NCI-H146 treated with DMSO at 0.1 percent for 48 hours (cell line): ENCODE results near the gene RBP2.
"Not testable (repeated sequence)": the region's sequence is repeated elsewhere in the genome, so short reads cannot be mapped to it uniquely, and the experiment has no call there.

Experiments
- DNase-seq: peaks from one replicate; lab custom pipeline; 2025; ENCODE audit not compliant: unreplicated experiment; lab: John Stamatoyannopoulos, UW

RBP2 gene

DNA sequence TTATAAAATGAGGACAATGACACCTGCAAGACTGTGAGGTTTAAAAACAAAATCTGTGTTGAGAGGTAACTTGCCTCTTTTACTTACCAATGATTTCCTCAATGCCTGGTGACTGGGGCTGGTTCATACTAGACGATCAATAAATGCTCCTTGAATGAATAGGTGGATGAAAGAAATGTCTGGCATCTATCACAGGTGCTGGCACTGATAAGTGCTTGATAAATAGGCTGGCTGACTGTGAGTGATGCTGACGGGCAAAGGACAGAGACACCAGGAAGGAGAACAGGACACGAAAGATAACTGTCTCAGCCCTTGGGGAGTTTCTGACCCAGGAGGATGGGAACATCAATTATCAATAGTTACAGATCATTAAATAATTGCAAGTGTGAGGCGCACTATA, 31.9 kb downstream of the RBP2 start:
- DNase-seq = peak; percentile 63

DNA sequence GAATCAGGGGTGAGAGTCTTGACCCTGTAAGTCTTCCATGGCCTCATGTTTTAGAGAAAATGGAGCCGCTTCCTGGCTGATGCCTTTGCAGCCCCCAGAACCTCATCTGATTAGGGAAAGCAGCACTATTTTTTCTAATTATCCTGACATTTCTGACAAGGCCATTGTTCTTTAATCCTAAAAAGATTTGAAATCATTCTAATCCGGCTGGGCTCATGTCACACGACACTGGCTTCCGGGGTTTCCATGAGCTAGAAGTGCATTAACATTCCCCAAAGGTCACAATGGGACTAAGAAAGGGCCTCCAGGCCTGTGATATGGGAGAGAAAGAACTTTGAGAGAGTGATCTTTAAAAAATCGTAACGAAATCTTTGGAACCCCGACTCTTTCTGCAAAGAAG, 33.1 kb downstream of the RBP2 start:
- DNase-seq = no peak

DNA sequence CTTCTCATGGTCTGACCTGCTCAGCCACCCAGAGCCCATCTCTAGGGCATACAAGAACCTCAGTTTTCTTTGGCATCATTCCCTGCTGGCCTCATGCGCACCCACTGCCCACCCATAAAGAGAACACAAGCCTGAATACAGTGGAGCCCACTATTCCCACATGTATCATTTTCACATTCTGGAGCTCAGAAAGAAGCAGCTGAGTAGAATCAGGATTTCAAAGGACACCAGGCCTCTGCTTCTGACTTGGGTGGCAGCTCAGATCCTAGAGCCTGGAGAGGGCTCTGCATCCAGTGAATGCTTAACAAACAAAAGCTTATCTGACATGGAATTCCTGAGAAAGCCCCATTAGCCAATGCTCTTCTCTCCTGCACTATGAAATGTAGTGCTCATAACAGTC, 34.7 kb downstream of the RBP2 start:
- no peak for DNase-seq

DNA sequence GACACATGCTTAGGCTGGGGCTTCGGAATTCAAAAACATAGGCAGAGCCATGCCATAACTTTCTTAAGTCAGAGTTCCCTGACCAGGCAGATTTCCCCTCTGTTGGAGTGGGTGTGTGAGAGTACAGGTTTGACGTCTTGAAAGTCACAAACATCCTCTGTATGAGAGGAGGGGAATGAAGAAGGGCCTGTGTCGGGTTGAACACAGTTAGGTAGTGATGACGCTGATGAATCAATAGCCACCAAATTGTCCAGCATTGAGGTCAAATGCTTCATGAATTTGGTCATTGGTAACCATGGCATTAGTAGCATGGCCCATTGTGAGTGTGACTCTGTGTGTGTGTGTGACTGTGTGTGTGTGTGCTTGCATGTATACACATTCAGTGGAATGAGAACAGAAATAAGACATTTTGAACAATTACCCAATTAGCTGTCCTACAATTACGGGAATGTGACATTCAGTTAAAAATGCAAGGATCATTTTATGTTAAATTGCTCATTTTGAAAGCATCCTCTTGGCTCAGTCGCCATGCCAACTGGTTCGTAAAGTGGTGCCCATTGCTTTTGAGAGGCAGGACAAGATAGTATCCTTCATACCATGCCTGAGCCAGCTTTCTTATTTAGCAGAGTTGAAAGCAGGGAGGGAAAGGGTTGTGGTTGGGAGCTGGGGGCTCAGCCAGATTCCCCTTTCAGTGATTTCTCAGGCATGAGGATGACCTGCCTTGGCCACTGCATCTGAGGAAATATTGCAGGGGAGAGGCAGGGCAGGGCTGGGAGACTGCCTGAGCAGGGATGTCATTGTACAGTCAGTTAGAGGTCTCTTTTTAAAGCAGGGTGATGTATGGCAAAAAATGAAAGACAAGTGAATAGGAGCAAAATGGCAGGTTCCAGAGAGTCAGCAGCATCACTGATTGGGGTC, 35.4 kb downstream of the RBP2 start:
- DNase-seq = no peak

DNA sequence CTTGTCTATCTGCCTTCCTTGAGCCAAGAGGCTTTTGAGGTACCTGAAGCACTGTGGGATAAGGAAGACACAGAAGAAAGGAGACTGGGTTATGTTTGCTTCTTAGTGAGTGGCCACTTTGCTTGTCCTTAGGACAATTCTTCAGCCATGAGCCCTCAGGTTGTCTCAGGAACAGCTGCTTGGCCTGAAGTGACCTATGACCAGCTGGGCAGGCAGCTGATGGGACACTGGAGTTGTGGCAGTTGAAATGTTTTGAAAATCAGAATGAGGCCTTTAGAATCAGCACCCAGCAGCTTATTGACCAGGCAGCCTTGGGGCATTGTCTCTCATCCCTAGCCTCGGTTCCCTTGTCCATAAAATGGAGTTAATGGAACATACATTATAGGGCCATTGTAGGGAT, 37.0 kb downstream of the RBP2 start:
- DNase-seq = peak; percentile 58

DNA sequence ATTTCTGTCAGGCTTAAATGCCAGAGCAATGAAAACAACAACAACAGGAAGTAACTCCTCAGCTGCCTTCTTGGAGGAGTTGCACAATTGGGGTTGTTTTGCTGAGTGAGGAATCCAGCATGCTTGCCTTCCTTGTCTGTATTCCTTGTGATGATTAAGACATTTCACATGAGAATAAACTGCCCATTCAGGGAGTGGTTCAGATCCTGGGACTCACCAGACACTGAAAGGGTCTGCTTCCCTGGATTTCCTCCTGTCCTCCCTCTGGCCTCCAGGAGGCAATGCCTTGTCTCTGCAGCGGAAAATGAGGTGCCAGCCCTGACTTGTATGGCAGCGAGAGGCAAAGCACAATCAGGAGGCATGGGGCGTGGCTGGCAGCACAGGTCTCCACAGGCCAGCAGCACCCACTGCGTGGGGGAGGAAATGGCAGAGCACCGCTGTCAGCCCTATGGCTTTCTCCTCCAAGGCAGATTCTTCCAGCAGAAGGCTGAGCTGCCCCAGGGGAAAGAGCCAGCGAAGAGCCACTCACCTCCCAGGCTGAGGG, 41.5 kb downstream of the RBP2 start:
- DNase-seq = no peak

DNA sequence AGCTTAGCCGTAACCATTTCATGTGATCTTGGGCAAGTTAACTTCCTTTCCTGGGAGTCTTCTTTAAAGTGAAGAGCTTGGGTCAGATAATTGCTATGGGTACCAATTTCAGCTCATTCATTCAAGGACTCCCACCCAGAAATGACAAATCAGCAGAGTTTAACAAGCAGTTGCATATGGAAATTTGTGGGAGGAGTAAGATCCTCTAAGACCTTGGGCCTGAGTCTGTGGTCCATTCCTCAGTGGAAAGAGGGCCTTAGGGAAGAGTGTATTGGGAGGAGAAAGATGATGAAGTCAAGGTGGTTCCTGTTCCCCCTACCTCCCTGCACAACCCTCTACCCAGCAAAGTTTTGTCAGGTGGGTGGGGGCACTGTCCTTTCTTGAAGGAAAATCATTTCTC, 42.1 kb downstream of the RBP2 start:
- DNase-seq = no peak

DNA sequence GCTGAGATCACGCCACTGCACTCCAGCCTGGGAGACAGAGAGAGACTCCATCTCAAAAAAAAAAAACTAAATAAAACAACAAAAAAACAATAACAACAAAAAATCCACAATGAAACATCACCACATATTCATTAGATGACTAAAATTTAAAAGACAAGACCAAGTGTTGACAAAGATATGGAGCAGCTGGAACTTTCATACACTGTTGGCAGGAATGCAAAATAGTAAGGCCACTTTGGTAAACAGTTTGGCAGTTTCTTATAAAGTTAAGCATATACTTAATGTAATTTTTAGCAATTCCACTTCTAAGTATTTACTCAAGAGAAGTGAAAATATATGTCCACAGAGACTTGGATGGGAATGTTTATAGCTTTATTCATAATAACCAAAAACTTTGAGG, 43.2 kb downstream of the RBP2 start:
- DNase-seq = no peak

DNA sequence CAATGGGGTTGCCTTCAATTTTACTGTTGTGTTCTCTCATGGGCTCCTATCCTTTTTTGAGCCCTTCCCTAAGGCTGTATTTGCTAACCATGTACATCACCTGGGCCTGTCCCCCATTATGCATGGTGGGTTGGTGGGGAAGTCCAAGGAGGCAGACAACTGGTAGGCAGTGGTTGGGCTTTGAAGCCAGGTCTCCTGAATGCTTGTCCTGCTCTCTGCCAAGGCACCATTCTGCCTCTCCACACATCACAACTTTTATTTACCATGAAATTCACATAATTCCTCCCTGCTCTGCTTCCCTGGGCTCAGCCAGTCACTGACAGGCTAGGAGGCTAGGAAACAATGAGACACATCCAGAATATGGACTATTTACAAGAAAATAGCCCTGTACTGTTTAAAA, 45.8 kb downstream of the RBP2 start:
- no peak for DNase-seq

DNA sequence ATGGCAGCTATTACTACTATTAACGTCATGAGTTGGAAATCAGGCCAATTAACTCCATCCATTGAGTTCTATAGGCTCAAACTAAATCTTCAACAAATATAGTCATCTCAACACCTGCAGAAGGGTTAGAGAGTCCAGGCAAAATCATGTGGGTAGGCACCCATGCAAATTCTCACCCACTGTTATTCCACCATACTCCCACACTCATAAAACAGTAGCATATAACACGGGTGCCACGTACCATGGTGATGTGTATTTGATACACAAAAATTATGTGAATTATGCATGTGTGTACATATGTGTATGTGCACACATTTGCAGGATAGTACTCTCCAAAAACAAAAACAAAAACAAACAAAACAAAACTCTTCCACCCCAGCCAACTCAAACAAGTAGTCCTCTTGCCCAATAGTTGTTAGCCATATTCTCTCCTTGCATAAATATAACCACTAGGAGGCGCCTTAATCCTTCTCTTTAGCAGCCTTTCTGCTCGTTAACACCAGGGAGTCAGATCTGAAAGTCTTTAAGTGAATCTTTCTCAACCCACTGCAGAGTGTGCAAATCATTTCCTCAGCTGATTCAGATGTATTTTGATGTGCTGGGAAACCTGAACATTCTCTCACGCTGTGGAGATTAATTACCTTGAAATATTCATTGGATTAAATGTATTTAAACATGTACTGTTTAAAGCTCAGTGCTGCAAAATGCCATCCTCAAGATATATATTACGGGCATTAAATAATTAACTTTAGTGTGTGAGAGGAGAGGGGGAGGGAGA, 48.8 kb downstream of the RBP2 start:
- peak; percentile 94 for DNase-seq

DNA sequence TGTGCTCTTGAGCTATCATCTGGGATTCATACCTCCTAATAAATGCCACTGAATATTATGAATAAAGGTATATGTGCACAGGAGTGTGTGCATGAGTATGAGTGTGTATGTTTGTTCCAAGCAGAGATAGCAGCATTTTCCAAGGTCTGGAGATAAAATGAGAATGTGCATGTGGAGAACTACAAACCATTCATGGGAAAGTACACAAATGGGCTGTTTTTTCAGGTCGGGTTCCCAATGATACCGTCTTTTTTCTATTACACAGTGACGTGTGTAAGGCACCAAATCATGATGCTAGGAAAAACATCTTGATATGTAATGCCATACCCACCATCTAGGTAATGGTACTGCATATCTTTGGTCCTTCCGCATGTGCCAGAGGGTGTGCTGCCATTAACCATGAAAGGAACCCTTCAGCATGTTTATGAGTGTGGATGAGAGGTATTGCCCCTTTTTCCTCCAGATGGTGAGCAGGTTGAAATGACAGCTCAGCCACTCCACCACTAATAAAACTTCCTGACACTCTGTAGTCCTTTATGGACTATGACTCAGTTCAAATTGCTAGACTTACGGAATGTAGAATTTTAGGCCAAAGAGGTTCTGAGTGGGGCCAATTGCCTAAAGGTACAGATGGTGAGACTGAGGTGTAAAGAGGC, 50.4 kb downstream of the RBP2 start:
- DNase-seq = no peak

DNA sequence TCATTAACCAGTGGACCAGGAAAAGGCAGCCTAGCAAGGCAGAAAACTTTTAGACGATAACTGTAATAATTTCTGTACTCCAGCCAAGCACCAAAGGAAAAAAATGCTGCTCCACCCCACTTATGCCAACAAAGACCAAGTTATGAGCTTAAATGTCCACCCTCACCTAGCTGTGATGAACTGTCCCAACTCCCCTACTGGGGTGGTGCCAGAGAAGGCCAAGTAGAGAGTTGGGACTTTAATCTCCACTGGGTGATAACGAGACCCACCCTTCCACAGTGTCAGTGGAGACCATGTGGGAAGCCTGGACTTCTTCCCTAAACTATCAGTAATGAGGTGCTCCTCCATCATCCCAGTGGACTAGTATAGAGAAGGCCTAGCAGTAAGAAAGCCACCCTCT, 53.1 kb downstream of the RBP2 start:
- DNase-seq = no peak

DNA sequence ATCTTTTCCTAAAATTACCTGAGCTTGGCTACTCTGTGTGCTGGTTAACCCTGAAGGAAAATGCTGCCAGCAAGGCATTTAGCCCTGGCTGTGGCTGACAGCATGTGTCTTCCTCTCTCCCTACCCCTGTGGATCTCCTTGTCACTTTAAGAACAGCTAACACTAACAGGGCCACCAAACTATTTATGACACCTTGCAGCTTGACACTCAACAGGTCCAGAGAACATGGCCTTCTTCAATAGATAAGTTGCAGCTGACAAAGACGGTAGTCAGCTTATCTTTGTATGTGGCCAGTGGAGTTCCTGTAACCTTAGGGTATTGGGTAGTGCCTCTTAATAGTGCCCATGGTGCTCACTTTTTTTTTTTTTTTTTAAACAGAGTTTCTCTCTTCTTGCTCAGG, 54.9 kb downstream of the RBP2 start:
- no peak for DNase-seq

DNA sequence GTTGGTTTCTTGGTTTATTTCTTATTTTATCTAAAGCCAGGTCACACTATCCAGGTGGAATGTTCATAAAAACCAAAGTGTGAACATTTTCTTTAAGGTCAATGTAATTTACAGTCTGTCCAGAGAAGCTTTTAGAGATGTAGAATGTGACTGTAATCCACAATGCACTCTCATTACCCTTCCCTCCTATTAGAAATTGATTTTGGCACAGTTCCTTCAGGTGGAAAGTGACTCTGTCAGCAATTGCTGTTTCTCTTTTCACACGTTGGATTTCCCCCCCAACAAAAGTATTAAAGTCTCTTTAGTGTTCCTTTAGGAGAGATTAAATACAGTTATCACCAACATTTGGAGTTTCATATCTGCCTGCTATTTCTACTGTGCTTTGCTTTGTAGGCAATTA, 55.3 kb downstream of the RBP2 start:
- DNase-seq = no peak

DNA sequence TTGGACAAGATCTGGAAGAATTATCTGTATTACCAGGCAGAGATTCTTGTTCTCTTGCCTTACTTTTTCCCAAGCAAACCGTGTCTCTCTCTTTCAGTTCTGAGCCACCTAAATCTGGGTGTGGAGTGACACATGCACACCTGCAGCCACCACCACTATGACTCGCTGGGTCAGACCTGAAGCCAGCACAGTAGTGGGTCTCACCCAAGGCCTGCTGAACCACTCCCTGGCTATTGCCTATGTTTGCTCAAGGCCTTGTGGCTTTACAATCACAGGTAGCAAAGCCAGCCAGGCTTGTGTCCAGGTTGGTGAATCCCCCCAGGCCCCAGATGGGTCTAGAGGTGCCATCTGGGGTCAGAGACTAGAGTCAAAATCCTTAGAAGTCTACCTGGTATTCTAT, 58.2 kb downstream of the RBP2 start:
- no peak for DNase-seq

DNA sequence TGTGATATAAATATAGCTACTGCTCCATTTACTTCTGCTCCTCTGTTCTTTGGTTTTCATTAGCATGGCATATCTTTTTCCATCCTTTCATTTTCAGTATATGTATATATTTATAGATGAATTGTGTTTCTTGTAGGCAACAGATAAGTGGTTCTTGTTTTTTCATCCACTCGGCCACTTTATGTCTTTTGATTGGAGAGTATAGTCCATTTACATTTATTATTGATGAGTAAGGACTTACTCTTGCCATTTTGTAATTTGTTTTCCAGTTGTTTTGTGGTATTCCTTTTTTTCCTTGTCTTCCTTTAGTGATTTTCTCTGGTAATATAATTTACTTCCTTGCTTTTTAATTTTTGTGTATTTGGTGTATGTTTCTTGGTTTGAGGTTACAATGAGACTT, 60.0 kb downstream of the RBP2 start:
- DNase-seq = no peak

DNA sequence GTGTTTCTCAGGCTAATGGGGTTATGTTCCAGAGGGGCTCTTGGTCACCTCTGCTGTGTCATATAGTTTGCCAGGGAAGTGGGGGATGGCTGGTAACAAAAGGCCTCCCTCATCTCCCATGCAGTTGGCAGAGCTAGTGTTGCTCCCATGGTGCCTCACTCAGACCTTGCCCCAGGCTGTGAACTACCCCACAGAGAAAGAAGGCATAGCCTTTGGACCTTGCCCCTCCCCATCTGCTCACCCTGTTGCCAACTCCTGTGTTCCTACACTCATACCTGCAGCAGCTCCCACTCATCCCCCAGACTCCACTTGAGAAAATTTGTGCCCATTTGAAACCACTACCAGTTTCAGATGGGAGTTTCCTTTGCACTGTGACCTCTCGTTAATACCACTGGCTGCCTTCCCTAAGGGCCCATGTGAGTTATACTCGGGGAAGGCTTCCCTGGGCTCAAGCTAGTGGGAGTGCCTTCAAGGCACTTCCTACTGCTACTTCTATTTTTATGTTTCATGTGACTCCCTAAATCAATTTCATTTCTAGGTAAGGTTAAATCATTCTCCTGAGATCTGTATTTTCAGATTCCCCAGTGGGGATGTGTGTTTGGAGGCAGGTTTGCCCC, 61.6 kb downstream of the RBP2 start:
- DNase-seq = no peak

DNA sequence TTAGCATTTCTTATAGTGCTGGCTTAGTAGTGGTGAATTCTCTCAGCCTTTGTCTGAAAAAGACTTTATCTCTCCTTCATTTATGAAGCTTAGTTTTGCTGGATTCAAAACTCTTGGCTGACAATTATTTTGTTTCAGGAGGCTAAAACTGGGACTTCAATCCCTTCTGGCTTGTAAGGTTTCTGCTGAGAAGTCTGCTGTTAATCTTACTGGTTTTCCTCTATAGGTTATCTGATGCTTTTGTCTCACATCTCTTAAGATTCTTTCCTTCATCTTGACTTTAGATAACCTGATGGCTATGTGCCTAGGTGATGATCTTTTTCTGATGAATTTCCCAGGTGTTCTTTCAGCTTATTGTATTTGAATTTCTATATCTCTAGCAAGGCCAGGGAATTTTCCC, 63.4 kb downstream of the RBP2 start:
- DNase-seq = not testable (repeated sequence)
